ENCODE data around the gene SLC9A9.

DNA sequence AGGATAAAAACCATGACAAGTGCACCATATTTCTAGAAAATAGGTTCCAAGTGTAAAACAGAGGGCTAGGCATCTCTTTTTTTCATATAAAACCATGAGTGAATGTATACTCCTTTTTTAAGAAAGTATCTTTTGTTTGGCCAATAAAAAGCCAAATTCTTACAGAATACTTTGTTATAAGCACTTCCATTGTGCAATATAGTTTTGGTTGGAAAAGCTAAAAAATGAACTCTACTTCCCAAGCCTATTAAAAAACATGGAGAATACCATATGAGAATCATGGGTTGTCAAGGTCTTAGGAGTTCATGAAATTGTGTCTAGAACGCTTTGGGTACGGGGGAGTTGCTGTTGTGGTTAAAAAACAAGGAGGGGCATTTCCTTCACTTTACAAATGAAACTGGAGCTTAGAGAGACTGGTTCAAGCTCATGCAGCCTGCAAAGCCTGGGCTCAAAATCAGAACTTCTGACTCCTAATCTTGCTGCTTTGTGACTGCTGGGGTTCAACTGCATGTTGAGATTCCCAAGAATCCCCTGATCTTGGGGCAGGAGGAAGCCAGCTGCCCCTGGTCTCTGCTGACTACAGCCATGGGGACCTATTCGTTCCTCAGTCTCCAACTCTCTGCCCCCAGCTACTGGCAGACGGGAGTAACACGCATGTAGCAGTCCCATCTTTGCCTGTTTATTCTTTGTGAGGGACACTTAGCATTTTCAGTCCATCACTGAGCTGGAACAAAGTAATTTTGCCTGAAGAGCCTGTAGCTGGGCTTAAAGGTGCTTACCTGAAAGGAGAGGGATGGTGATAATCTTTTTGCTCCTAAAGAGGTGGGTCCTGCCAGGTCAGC, 499.6 kb downstream of the SLC9A9 start:
- TF ChIP-seq CTCF (IDR thresholded peaks at IDR 0.05) (peak; percentile 24; the same call in 1 of the 2 replicates), NRF1 (IDR thresholded peaks at IDR 0.05; ENCODE audit: low read depth, low read length) (no peak), POLR2AphosphoS5 (IDR thresholded peaks at IDR 0.05; ENCODE audit: low read depth, low read length) (no peak), CHD2 (IDR thresholded peaks at IDR 0.05; ENCODE audit: low read length, partially characterized antibody) (no peak), YY1 (IDR thresholded peaks at IDR 0.05; ENCODE audit: low read depth) (no peak), USF1 (IDR thresholded peaks at IDR 0.05; ENCODE audit: borderline replicate concordance, low read depth) (no peak), MAX (IDR thresholded peaks at IDR 0.05; ENCODE audit: low read depth) (no peak), GABPA (IDR thresholded peaks at IDR 0.05; ENCODE audit: low read depth) (no peak), RXRA (IDR thresholded peaks at IDR 0.05; ENCODE audit: borderline replicate concordance, low read depth) (no peak)
- TF ChIP-seq, protein P1, sequence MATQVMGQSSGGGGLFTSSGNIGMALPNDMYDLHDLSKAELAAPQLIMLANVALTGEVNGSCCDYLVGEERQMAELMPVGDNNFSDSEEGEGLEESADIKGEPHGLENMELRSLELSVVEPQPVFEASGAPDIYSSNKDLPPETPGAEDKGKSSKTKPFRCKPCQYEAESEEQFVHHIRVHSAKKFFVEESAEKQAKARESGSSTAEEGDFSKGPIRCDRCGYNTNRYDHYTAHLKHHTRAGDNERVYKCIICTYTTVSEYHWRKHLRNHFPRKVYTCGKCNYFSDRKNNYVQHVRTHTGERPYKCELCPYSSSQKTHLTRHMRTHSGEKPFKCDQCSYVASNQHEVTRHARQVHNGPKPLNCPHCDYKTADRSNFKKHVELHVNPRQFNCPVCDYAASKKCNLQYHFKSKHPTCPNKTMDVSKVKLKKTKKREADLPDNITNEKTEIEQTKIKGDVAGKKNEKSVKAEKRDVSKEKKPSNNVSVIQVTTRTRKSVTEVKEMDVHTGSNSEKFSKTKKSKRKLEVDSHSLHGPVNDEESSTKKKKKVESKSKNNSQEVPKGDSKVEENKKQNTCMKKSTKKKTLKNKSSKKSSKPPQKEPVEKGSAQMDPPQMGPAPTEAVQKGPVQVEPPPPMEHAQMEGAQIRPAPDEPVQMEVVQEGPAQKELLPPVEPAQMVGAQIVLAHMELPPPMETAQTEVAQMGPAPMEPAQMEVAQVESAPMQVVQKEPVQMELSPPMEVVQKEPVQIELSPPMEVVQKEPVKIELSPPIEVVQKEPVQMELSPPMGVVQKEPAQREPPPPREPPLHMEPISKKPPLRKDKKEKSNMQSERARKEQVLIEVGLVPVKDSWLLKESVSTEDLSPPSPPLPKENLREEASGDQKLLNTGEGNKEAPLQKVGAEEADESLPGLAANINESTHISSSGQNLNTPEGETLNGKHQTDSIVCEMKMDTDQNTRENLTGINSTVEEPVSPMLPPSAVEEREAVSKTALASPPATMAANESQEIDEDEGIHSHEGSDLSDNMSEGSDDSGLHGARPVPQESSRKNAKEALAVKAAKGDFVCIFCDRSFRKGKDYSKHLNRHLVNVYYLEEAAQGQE (IDR thresholded peaks at IDR 0.05; ENCODE audit: low read depth, low read length) = no peak

Measured in SK-N-SH (cell line).